ENCODE measurements around the gene FYCO1.

FYCO1 gene

GRCh38 chr3:45994419-45995235, 997 bp downstream of the FYCO1 start:
- no peak for TF ChIP-seq CTCF (IDR thresholded peaks at IDR 0.05; ENCODE audit: control insufficient read depth, insufficient read depth, low read depth, low read length, missing control alignments)
- DNase-seq (ENCODE audit: low read depth): no peak
- H3K4me3 ChIP-seq (ENCODE audit: control insufficient read depth, low read depth, low read length): peak overlapping the region; percentile 57

- DNase-seq (ENCODE audit: low read depth): no peak
- H3K4me3 ChIP-seq (ENCODE audit: control insufficient read depth, low read depth, low read length): no peak overlapping the region
- no peak for TF ChIP-seq CTCF (IDR thresholded peaks at IDR 0.05; ENCODE audit: control insufficient read depth, insufficient read depth, low read depth, low read length, missing control alignments)
Observed at GRCh38 chr3:45993421-45994027, 2.1 kb downstream of the FYCO1 start.

GRCh38 chr3:45992821-45993221, 2.8 kb downstream of the FYCO1 start:
- H3K4me3 ChIP-seq (ENCODE audit: control insufficient read depth, low read depth, low read length): no peak overlapping the region
- peak; percentile 92 for DNase-seq (ENCODE audit: low read depth)
- no peak for TF ChIP-seq CTCF (IDR thresholded peaks at IDR 0.05; ENCODE audit: control insufficient read depth, insufficient read depth, low read depth, low read length, missing control alignments)

- TF ChIP-seq CTCF (IDR thresholded peaks at IDR 0.05; ENCODE audit: control insufficient read depth, insufficient read depth, low read depth, low read length, missing control alignments): no peak
- no peak for DNase-seq (ENCODE audit: low read depth)
- H3K4me3 ChIP-seq (ENCODE audit: control insufficient read depth, low read depth, low read length): no peak overlapping the region
Observed at GRCh38 chr3:45992133-45992729, 3.4 kb downstream of the FYCO1 start.

- no peak for TF ChIP-seq CTCF (IDR thresholded peaks at IDR 0.05; ENCODE audit: control insufficient read depth, insufficient read depth, low read depth, low read length, missing control alignments)
- no peak overlapping the region for H3K4me3 ChIP-seq (ENCODE audit: control insufficient read depth, low read depth, low read length)
- DNase-seq (ENCODE audit: low read depth): no peak
Observed at GRCh38 chr3:45991341-45991740, 4.3 kb downstream of the FYCO1 start.

GRCh38 chr3:45990181-45990580, 5.4 kb downstream of the FYCO1 start:
- DNase-seq (ENCODE audit: low read depth): no peak
- no peak for TF ChIP-seq CTCF (IDR thresholded peaks at IDR 0.05; ENCODE audit: control insufficient read depth, insufficient read depth, low read depth, low read length, missing control alignments)

More at GRCh38 chr3:45990181-45990580, 5.4 kb downstream of the FYCO1 start:
- no peak overlapping the region for H3K4me3 ChIP-seq (ENCODE audit: control insufficient read depth, low read depth, low read length)

All from AG09309 (cell line).